Measurements from ENCODE around the gene EDIL3.

DNA sequence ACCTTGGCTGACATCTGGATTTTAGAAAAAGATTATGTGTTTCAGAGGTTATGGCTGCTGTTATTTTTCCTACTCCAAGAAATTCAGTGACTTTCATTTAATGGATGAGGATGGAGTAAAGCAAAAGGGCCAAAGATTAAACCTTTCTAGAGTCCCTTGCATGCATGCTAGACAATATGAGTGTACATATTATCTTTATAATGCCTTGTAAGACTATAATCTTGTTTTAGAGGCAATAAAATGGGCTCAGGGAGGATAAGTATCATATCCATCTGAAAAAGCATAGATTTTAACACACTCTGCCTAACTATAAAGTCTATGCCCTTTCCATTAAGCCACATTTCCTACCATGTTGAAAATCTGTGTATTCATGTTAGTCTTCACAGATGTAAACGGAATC, 199.8 kb downstream of the EDIL3 start:
- TF ChIP-seq EP300 (IDR thresholded peaks at IDR 0.05; ENCODE audit: low read depth) (no peak), POLR2A (IDR thresholded peaks at IDR 0.05) (no peak)
- TF ChIP-seq, protein P1, sequence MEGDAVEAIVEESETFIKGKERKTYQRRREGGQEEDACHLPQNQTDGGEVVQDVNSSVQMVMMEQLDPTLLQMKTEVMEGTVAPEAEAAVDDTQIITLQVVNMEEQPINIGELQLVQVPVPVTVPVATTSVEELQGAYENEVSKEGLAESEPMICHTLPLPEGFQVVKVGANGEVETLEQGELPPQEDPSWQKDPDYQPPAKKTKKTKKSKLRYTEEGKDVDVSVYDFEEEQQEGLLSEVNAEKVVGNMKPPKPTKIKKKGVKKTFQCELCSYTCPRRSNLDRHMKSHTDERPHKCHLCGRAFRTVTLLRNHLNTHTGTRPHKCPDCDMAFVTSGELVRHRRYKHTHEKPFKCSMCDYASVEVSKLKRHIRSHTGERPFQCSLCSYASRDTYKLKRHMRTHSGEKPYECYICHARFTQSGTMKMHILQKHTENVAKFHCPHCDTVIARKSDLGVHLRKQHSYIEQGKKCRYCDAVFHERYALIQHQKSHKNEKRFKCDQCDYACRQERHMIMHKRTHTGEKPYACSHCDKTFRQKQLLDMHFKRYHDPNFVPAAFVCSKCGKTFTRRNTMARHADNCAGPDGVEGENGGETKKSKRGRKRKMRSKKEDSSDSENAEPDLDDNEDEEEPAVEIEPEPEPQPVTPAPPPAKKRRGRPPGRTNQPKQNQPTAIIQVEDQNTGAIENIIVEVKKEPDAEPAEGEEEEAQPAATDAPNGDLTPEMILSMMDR (IDR thresholded peaks at IDR 0.05) = no peak
